Stimulated activated CD4-positive, alpha-beta T cell treated with anti-CD3 and anti-CD28 coated beads, TNF-alpha, amount 100 ng/mL, for 24 hours (primary cell): ENCODE results near the gene MMP20.

Experiments used
- DNase-seq, 3 experiments: peaks; one replicate each; pipeline ENCODE4 v3.0.0-alpha.2; 2020; ENCODE audit warnings: low read depth in 3 of 3

MMP20 gene

GRCh38 chr11:102622258-102622657 is 2.9 kb downstream of the MMP20 start:
- DNase-seq: no peak

- no peak for DNase-seq
Measured at GRCh38 chr11:102620818-102621561, 4.1 kb downstream of the MMP20 start.

- DNase-seq: no peak
Measured at GRCh38 chr11:102620179-102620578, 5.0 kb downstream of the MMP20 start.

GRCh38 chr11:102617466-102618008 is 7.6 kb downstream of the MMP20 start:
- DNase-seq: no peak

- DNase-seq: no peak
Measured at GRCh38 chr11:102615894-102616432, 9.2 kb downstream of the MMP20 start.

GRCh38 chr11:102615077-102615893 is 9.8 kb downstream of the MMP20 start:
- DNase-seq: no peak

GRCh38 chr11:102614485-102614884 is 10.6 kb downstream of the MMP20 start:
- DNase-seq: no peak

- DNase-seq: no peak
Measured at GRCh38 chr11:102614031-102614430, 11.1 kb downstream of the MMP20 start.

- no peak for DNase-seq
Measured at GRCh38 chr11:102613450-102613849, 11.7 kb downstream of the MMP20 start.

GRCh38 chr11:102611291-102611690 is 13.8 kb downstream of the MMP20 start:
- DNase-seq: no peak

GRCh38 chr11:102610200-102610599 is 14.9 kb downstream of the MMP20 start:
- DNase-seq: no peak

GRCh38 chr11:102608699-102609098 is 16.4 kb downstream of the MMP20 start:
- no peak for DNase-seq

- DNase-seq: no peak
Measured at GRCh38 chr11:102604875-102605274, 20.3 kb downstream of the MMP20 start.

GRCh38 chr11:102604011-102604410 is 21.1 kb downstream of the MMP20 start:
- no peak for DNase-seq

GRCh38 chr11:102603576-102603975 is 21.6 kb downstream of the MMP20 start:
- DNase-seq: no peak

GRCh38 chr11:102603091-102603490 is 22.0 kb downstream of the MMP20 start:
- no peak for DNase-seq

GRCh38 chr11:102600666-102601065 is 24.5 kb downstream of the MMP20 start:
- DNase-seq: no peak

- peak in 1 of 3 experiments; percentile 17 for DNase-seq
Measured at GRCh38 chr11:102599642-102600261, 25.4 kb downstream of the MMP20 start.

- no peak for DNase-seq
Measured at GRCh38 chr11:102598272-102598671, 26.9 kb downstream of the MMP20 start.

- DNase-seq: no peak
Measured at GRCh38 chr11:102596578-102596977, 28.6 kb downstream of the MMP20 start.

- no peak for DNase-seq
Measured at GRCh38 chr11:102592634-102593581, 32.2 kb downstream of the MMP20 start.
